ENCODE measurements around the gene BPIFB3. TPM values are rescaled to one million over a fixed set of nuclear protein-coding genes. Genes with fewer than 3 reads are reported as not detected.

Gene BPIFB3
- total and polyA plus RNA-seq, 2 of the 13 experiments (the other 11 are each of a cell fraction or from before 2014, with no cell fraction given) = 0.09 TPM; not detected in 1

GRCh38 chr20:33006776-33007375 is 46.8 kb upstream of the BPIFB3 start (continued):
- TF ChIP-seq CREB3 (CRISPR knock-in tag; IDR thresholded peaks at IDR 0.05) = no peak
- no peak for TF ChIP-seq CENPX (CRISPR knock-in tag; IDR thresholded peaks at IDR 0.05)
- TF ChIP-seq RCOR2 (CRISPR knock-in tag; IDR thresholded peaks at IDR 0.05) = 0 out of 2 replicates have a peak, but pooled peaks have one; percentile 32
- 0 out of 2 replicates have a peak, but pooled peaks have one; percentile 64 for TF ChIP-seq GFI1 (CRISPR knock-in tag; IDR thresholded peaks at IDR 0.05; ENCODE audit: borderline replicate concordance)
- no peak for TF ChIP-seq RAD21 (CRISPR knock-in tag; IDR thresholded peaks at IDR 0.05)
- TF ChIP-seq HHEX (CRISPR knock-in tag; IDR thresholded peaks at IDR 0.05) = no peak
- TF ChIP-seq MAFK (conservative IDR thresholded peaks at IDR 0.05 in 1 of 2, IDR thresholded peaks at IDR 0.05 in 1 of 2; ENCODE audit: low read length in 2 of 2) = no peak
- no peak for TF ChIP-seq ZNF3 (CRISPR knock-in tag; IDR thresholded peaks at IDR 0.05)
- TF ChIP-seq ZSCAN22 (CRISPR knock-in tag; IDR thresholded peaks at IDR 0.05) = no peak
- TF ChIP-seq ZNF12 (CRISPR knock-in tag; IDR thresholded peaks at IDR 0.05) = 0 out of 2 replicates have a peak, but pooled peaks have one; percentile 6
- no peak for TF ChIP-seq NFYB (CRISPR knock-in tag; IDR thresholded peaks at IDR 0.05)
- TF ChIP-seq ZBTB3 (CRISPR knock-in tag; IDR thresholded peaks at IDR 0.05; ENCODE audit: borderline replicate concordance, low read depth) = no peak
- no peak for TF ChIP-seq CENPT (CRISPR knock-in tag; IDR thresholded peaks at IDR 0.05; ENCODE audit: low read depth)
- no peak for TF ChIP-seq ADNP (CRISPR knock-in tag; IDR thresholded peaks at IDR 0.05)
- peak; percentile 67; the same call in 1 of the 2 replicates for TF ChIP-seq TFE3 (CRISPR knock-in tag; IDR thresholded peaks at IDR 0.05)
- no peak for TF ChIP-seq ZNF670 (CRISPR knock-in tag; IDR thresholded peaks at IDR 0.05; ENCODE audit: borderline replicate concordance)
- no peak; the same call in 1 of the 2 replicates for TF ChIP-seq ZNF557 (CRISPR knock-in tag; IDR thresholded peaks at IDR 0.05)
- no peak for TF ChIP-seq FLYWCH1 (CRISPR knock-in tag; IDR thresholded peaks at IDR 0.05)
- no peak for TF ChIP-seq SIX1 (CRISPR knock-in tag; IDR thresholded peaks at IDR 0.05; ENCODE audit: borderline replicate concordance)
- no peak for TF ChIP-seq ZNF30 (CRISPR knock-in tag; IDR thresholded peaks at IDR 0.05)
- TF ChIP-seq RBM39 (IDR thresholded peaks at IDR 0.05; ENCODE audit: low read depth, low read length, poor library complexity, severe bottlenecking) = no peak
- no peak for TF ChIP-seq FOXA3 (CRISPR knock-in tag; IDR thresholded peaks at IDR 0.05)
- no peak for TF ChIP-seq ZNF136 (CRISPR knock-in tag; IDR thresholded peaks at IDR 0.05; ENCODE audit: low read depth)
- TF ChIP-seq NCOA1 (CRISPR knock-in tag; IDR thresholded peaks at IDR 0.05) = no peak
- peak; percentile 13 for TF ChIP-seq ARNTL (CRISPR knock-in tag; IDR thresholded peaks at IDR 0.05)
- 0 out of 2 replicates have a peak, but pooled peaks have one; percentile 64 for TF ChIP-seq ZBTB39 (CRISPR knock-in tag; IDR thresholded peaks at IDR 0.05)
- peak; percentile 87 for TF ChIP-seq ZNF883 (CRISPR knock-in tag; IDR thresholded peaks at IDR 0.05; ENCODE audit: not compliant biosample characterization)
